Progenitor cell of endocrine pancreas (in vitro differentiated cells): ENCODE data around the gene ITGB5. TPM values are rescaled to one million over a fixed set of nuclear protein-coding genes. Genes with fewer than 3 reads are reported as not detected.
"Not testable (repeated sequence)": the region's sequence is repeated elsewhere in the genome, so short reads cannot be mapped to it uniquely, and the experiment has no call there.

Experiments
- DNase-seq: peaks from one replicate; pipeline ENCODE4 v3.0.0; 2021; ENCODE audit warnings: low spot score; ENCODE audit not compliant: unreplicated experiment
- H3K27ac Mint-ChIP-seq: 2 replicates; pipeline ENCODE4 v1.8.0; 2021; ENCODE audit warnings: mild to moderate bottlenecking, moderate library complexity, mixed read lengths
- H3K27me3 Mint-ChIP-seq: 2 replicates; pipeline ENCODE4 v1.8.0; 2021; ENCODE audit warnings: mixed read lengths
- H3K36me3 Mint-ChIP-seq: 2 replicates; pipeline ENCODE4 v1.8.0; 2022; ENCODE audit warnings: mixed read lengths; ENCODE audit not compliant: insufficient read depth
- H3K4me1 Mint-ChIP-seq: 2 replicates; pipeline ENCODE4 v1.8.0; 2021; ENCODE audit warnings: low read depth, mixed read lengths
- H3K4me3 Mint-ChIP-seq: 2 replicates; pipeline ENCODE4 v1.8.0; 2021; ENCODE audit warnings: low read depth, mild to moderate bottlenecking, moderate library complexity, mixed read lengths
- H3K9me3 Mint-ChIP-seq: 2 replicates; pipeline ENCODE4 v1.8.0; 2021; ENCODE audit warnings: low read depth, mixed read lengths
- total RNA-seq: library from RNA; stranded (reverse); gene quantifications from 2 replicates; pipeline ENCODE4 v1.2.1, GENCODE V29; 2021
- TF ChIP-seq, protein P1 (sequence below): fragments of 200-600 bp; sonication (generic); IDR thresholded peaks from one replicate; pipeline ENCODE4 v1.5.0; 2021; ENCODE audit warnings: antibody characterized with exemption, mild to moderate bottlenecking; ENCODE audit not compliant: unreplicated experiment

The ITGB5 gene
- total RNA-seq, 1 donor from 2014 or later: 58.8 TPM

DNA sequence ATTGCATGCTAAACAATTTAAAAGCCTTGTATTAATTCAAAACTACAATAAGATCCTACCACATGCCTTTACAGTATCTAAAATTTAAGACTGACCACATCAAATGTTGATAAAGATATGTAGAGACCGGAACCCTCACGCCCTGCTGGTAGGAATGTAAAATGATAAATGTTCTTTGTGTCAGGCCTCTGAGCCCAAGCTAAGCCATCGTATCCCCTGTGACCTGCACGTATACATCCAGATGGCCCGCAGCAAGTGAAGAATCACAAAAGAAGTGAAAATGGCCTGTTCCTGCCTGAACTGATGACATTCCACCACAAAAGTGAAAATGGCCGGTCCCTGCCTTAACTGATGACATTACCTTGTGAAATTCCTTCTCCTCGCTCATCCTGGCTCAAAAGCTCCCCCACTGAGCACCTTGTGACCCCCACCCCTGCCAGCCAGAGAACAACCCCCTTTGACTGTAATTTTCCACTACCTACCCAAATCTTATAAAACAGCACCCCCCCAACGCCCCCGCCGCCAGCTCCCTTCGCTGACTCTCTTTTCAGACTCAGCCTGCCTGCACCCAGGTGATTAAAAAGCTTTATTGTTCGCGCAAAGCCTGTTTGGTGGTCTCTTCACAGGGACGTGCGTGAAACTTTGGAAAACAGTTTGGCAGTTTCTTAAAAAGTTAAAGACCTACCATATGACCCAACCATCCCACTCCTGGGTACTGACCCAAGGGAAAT lies 59.5 kb downstream of the ITGB5 start:
- Mint-ChIP-seq H3K36me3 (peaks cover 13% of the 10 kb centered on the region), H3K27ac (peak overlapping the region; percentile 49)
- DNase-seq, H3K9me3 Mint-ChIP-seq, H3K4me1 Mint-ChIP-seq, H3K27me3 Mint-ChIP-seq, H3K4me3 Mint-ChIP-seq: not testable (repeated sequence)
- TF ChIP-seq, protein P1, sequence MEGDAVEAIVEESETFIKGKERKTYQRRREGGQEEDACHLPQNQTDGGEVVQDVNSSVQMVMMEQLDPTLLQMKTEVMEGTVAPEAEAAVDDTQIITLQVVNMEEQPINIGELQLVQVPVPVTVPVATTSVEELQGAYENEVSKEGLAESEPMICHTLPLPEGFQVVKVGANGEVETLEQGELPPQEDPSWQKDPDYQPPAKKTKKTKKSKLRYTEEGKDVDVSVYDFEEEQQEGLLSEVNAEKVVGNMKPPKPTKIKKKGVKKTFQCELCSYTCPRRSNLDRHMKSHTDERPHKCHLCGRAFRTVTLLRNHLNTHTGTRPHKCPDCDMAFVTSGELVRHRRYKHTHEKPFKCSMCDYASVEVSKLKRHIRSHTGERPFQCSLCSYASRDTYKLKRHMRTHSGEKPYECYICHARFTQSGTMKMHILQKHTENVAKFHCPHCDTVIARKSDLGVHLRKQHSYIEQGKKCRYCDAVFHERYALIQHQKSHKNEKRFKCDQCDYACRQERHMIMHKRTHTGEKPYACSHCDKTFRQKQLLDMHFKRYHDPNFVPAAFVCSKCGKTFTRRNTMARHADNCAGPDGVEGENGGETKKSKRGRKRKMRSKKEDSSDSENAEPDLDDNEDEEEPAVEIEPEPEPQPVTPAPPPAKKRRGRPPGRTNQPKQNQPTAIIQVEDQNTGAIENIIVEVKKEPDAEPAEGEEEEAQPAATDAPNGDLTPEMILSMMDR: peak; percentile 56

DNA sequence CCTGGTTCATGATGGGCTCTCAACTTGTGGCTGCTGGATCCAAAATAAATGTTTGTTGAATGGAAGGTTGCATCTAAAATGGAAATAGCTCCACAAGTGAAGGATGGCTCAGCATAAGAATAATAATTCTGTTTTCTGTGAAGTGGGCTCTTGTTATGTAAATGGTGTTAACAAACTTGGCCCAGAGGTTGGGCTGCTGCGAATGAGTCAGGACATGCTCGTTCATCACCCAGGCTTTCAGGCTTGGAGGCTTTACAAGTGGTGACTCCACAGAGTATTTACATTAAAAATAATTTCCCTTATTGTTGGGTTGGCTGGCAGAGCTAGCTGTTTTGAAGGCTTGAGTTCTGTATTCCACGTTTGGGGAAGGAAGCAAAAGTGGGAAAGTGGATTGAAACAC lies 60.5 kb downstream of the ITGB5 start:
- no peak overlapping the region for H3K4me3 Mint-ChIP-seq
- H3K4me1 Mint-ChIP-seq: peaks cover 8% of the 10 kb centered on the region
- TF ChIP-seq, protein P1: no peak
- no peaks in the 10 kb centered on the region for H3K27me3 Mint-ChIP-seq
- H3K27ac Mint-ChIP-seq: no peak overlapping the region
- peaks cover 6% of the 10 kb centered on the region for H3K9me3 Mint-ChIP-seq
- peaks cover 12% of the 10 kb centered on the region for H3K36me3 Mint-ChIP-seq
- no peak for DNase-seq

DNA sequence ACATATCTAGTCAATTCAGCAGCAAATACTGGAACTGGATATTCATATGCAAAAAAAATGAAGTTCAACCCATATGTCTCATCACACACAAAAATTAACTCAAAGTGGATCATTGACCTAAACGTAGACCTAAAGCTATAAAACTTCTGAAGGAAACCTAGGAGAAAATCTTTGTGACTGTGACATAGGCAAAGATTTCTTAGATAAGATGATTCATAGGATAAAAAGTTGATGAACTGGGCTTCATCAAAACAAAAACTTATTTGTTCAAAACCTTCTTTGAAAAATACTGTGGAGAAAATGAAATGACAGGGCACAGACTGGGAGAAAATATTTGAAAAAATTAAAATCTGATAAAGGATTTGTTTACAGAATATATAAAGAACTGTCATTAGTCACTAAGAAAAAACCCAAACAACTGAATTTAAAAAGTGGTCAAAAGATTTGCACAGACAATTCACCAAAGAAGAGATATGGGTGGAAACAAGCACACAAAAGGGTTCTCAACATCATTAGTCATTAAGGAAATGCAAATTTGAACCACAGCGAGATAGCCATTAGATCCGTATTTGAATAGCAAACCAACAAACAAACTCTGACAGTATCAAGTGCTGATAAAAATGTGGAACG lies 62.8 kb downstream of the ITGB5 start:
- peaks cover 8% of the 10 kb centered on the region for H3K4me1 Mint-ChIP-seq
- no peaks in the 10 kb centered on the region for H3K27me3 Mint-ChIP-seq

DNA sequence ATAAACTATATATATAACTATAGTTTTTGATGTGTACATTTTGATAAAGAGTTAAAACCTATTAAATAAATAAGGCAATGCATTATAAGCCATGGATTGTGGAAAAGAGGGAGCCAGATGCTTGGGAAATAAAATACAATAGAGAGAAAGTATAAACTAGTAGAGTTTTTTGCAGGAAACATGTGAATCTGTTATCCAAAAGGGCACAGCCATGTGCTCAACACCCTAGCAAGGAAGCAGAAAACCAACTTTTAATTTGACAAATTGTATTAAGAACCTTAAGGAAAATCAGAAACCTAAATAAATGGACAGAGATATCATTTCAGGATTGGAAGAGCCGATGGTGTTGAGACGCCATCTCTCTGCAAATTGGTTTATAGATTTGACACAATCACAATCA lies 63.5 kb downstream of the ITGB5 start:
- Mint-ChIP-seq H3K27ac (no peak overlapping the region), H3K9me3 (peaks cover 6% of the 10 kb centered on the region), H3K4me3 (no peak overlapping the region), H3K4me1 (peaks cover 10% of the 10 kb centered on the region), H3K36me3 (peaks cover 10% of the 10 kb centered on the region), H3K27me3 (no peaks in the 10 kb centered on the region)
- no peak for DNase-seq
- TF ChIP-seq, protein P1: no peak

More for the DNA sequence above, 62.8 kb downstream of the ITGB5 start:
- no peak overlapping the region for H3K27ac Mint-ChIP-seq
- H3K4me3 Mint-ChIP-seq: no peak overlapping the region
- TF ChIP-seq, protein P1: no peak
- H3K36me3 Mint-ChIP-seq: peaks cover 10% of the 10 kb centered on the region
- no peak for DNase-seq
- H3K9me3 Mint-ChIP-seq: peaks cover 6% of the 10 kb centered on the region

DNA sequence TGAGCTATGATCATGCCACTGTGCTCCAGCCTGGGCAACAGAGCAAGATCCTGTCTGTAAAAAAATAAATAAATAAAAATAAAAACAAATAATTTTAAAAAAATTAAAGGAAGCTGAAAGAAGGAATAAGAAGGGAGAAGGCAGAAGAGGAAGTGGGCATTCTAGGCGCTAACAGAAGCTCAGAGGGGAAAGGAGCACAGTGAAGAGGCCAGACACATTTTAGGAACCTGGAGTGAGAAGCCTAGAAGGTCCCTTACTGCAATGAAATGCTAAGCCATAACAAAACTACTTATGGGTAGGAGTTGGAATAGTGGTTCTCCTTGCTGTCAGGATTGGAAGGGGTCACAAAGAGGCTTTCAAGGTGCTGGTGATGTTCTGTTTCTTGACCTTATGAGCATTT lies 64.0 kb downstream of the ITGB5 start:
- no peaks in the 10 kb centered on the region for H3K27me3 Mint-ChIP-seq
- TF ChIP-seq, protein P1: no peak
- DNase-seq: no peak
- H3K4me3 Mint-ChIP-seq: no peak overlapping the region
- peaks cover 12% of the 10 kb centered on the region for H3K4me1 Mint-ChIP-seq
- H3K36me3 Mint-ChIP-seq: peaks cover 10% of the 10 kb centered on the region
- H3K27ac Mint-ChIP-seq: no peak overlapping the region
- peaks cover 6% of the 10 kb centered on the region for H3K9me3 Mint-ChIP-seq
